Cerebellar nuclear complex (tissue), 1 donor: ENCODE data around the gene ADRA2B.

Experiments
- DNase-seq, 2 experiments: peaks; one replicate each; lab custom pipeline; 2025; lab: John Stamatoyannopoulos, UW

ADRA2B gene

DNA sequence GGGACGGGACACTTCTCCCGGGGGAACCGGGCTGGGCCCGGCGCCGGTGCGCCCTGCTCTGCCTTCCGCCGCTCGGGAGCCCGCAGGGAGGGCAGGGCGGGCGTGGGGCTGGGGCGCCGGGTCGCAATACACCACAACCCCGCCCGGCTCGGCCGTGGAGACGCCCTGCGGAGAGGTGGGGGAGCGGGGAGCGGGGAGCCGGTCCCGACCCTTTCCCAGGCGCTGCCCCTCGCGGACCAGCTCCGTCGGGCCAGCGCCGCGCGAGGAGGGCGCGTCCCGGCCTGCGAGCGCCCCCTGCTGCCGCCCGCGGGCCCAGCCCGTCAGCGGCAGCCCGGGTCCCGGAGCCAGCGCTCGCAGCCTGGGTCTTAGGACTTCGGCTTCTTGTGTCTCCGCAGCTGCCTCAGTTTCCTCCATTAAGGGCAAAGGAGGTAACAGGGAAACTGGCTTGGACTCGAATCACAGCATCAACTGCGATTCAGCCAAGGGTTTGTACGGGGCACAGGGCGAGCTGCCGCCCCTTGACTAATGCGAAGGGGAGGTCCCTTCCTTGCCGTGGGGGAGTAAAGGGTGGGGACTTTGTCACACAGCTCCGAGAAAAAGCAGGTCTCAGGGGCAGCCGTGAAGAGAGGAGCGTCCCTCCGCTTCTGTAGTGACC, 635 bp upstream of the ADRA2B start:
- no peak for DNase-seq

DNA sequence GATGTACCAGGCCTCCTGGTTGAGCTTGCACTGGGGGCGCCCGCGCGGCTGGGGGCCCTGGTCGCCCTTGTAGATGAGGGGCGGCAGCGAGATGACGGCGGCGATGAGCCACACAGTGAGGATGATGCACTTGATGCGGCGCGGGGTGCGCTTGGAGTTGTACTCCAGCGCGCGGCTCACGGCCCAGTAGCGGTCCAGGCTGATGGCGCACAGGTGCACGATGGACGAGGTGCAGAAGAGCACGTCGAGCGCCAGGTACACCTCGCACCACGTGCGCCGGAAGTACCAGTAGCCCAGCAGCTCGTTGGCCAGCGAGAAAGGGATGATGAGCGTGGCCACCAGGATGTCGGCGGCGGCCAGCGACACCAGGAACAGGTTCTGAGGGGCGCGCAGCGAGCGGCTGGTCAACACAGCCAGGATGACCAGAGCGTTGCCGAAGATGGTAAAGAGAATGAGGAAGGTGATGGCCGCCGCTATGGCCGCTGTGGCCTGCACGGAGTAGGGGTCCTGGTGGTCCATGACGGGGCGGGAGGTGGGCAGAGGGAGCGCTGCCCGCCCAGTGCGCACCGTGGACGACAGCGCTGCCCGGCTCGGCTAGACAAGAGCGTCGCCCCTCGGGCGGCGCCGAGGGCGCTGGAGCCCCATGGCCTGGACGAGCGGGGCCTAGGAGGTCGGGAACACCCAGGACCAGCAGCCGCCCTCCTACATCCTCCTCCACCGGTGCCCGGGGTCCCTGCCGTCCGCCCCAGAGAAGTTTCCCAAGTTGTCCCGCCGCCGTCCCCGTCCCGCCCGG, 544 bp downstream of the ADRA2B start:
- no peak for DNase-seq

- DNase-seq, result no peak
Observed at GRCh38 chr2:96114903-96115581, 1.3 kb downstream of the ADRA2B start.

DNA sequence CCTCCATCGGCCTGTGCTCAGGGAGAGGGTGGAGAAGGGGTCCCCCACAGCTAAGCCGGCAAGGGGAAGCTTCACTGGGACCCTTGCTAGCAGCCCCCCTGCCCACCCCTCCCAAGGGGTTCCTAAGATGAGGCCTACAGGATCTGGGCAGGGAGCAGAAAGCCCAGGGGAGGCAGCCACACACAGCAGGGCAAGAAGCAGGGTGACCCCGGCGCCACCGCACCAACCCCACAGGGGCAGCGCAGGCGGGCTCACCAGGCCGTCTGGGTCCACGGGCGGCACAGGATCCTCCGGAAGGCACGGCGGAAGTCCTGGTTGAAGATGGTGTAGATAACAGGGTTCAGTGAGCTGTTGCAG, 1.8 kb downstream of the ADRA2B start:
- no peak for DNase-seq

DNA sequence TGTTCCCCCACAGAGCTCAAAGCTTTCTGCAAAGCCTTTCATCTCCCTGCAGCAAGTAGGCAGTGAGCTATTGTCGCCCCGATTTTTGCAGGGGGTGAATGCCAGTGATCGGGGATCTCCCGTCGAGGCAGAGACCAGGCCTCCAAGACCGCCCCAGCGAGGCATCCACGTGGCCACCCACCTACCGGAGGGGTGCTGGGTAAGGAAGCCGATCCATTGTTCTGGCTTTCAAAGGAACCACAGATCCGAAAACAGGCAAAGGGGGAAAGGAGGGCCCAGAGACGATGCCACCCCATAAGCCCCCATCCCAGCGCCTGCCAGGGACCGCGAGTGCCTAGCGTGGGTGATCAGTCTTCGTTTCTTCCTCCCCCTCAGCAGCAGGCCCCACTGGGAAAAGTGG, 2.4 kb downstream of the ADRA2B start:
- no peak for DNase-seq

DNA sequence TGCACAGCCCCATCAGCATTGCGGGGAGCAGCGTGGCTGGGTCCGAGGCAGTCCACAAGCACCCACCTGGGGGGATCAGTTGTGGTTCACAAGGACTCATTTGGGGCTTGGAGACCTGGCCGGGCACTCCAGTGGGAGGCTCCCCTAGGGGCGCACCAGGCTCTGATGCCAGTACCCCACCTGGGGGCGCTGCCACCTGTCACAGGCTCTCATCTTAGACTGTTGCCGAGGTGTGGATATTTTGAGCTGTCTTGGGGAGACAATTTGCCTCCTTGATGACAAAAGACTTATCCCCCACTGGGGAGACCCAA, 3.0 kb downstream of the ADRA2B start:
- DNase-seq, result no peak

DNA sequence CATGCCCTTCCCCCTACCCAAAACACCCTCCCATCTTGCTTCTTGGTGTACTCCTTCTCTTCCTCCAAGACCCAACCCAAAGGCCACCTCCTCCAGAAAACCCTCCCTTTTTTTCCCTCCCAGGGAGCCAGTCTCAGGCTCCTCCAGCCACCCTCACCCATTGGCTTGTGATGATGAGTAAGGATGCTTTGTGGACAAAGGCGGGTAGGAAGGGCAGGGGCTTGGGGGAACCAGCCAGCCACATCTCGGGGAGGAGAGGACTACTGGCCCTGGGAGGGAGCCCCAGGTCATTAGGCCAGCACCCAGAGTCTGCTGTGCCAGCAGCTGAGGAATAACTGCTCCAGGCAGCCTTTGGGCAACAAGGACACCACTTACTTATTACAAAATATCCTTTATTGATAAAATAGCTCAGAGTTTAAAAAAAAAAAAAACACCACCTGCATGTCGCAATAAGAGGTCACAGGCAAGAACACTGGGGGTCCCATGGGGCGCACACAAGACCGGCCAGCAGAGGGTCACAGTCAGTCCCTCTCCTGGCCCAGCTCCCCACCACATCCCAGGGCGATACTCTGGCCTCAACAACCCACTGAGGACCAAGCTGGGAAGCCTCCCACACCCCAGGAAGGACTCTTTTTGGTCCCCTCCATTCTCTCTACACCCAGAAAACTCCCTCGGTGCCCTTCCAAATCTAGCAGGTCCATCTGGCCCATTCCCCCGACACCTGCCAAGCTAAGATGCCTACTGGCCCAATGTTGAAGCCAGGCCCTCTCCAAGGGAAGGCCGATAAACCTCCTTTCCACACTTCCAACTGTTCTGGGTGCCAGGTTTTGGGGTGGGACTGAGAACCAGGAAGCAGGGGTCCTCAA, 3.6 kb downstream of the ADRA2B start:
- DNase-seq, result no peak

- DNase-seq, result no peak
Observed at GRCh38 chr2:96111823-96112500, 4.4 kb downstream of the ADRA2B start.

GRCh38 chr2:96111257-96111640, 5.1 kb downstream of the ADRA2B start:
- DNase-seq, result no peak

DNA sequence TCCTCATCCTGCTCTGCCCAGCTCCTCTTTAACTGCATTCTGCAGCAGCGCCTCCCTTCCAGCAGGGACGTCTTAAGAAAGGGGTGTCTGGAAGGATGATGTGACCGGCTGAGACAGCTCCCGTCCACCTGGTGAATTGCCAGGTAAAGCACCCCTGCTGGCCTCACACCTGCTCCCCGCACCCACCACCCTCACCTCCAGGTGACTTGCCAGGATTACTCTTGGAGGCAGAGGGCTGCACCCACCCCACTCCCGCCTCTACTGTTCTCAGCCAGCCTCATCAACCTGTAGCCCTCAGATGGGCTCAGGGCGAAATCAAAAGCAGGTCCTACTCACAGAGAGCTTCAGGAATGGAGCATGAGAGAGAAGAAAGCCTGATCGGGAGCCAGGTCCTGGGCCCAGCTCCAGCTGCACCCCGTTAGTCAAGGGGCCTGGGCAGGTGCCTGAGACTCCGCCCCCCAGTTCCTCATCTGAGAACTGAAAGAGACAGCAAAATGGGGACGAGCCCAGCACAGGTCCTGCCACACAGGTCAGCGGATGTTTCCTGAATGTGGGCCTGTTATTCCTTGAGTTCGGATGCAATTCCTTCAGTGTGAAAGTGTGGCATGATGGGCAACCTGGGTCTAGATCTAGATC, 5.6 kb downstream of the ADRA2B start:
- no peak for DNase-seq

DNA sequence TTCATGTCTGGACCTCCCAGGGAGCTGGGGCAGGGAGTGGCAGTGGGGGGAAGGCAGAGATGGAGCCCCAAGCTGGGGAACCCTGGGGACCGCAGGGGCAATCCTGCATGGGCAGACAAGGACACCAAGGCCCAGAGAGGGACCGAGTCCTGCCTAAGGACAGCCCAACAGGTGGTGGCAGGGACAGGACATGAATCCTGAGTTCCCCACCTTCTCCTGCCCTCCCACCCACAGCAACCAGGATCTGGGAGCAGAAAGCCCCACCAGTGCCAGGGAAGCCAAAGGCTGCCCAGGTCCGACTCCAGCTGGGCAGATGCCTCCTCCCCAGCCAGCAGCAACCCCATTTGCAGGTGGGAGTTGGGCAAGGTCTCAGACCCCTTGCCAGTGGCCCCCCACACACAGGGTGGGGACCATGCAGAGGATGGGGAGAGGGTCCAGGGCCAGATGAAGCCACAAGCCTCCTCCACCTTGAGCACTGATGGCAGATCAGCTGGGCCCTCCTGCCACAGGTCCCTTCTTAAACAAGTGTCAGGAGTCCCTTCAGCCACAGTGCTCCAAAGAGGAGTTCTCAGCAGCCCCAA, 6.3 kb downstream of the ADRA2B start:
- no peak for DNase-seq

DNA sequence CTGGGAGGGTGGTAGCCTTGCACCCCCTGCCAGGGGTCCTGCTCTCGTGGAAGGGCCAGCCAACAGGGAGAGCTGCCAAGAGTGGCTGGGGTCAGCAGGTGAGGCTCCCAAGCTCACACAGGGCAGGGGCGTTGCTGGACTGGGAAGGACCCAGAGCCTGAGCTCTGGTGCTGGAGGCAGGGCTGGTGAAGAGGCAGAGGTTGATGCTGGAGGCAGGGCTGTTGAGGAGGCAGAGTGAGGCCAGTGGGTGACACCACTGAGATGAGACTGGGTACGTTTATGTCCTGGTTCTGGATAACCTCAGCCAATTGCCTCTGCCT, 7.0 kb downstream of the ADRA2B start:
- no peak for DNase-seq

- DNase-seq, result no peak
Observed at GRCh38 chr2:96108541-96109360, 7.6 kb downstream of the ADRA2B start.

GRCh38 chr2:96108151-96108540, 8.2 kb downstream of the ADRA2B start:
- DNase-seq, result no peak

DNA sequence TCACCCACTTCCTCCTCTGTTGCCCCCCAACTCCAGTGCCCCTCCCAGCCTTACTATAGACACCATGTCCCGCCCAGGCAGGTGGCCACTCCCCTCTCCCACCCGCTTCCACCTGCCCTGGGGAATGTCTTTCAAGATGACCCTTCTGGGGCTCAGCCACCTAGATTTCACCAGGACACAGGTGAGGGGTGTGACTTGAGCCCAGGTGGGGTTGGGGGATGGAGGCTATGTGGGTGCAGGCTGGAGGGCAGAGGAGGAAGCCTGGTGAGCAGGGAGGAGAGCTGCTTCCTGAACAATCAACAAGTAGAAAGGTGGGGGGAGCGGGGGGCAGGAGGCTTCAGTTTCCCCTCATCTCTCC, 8.7 kb downstream of the ADRA2B start:
- no peak for DNase-seq

DNA sequence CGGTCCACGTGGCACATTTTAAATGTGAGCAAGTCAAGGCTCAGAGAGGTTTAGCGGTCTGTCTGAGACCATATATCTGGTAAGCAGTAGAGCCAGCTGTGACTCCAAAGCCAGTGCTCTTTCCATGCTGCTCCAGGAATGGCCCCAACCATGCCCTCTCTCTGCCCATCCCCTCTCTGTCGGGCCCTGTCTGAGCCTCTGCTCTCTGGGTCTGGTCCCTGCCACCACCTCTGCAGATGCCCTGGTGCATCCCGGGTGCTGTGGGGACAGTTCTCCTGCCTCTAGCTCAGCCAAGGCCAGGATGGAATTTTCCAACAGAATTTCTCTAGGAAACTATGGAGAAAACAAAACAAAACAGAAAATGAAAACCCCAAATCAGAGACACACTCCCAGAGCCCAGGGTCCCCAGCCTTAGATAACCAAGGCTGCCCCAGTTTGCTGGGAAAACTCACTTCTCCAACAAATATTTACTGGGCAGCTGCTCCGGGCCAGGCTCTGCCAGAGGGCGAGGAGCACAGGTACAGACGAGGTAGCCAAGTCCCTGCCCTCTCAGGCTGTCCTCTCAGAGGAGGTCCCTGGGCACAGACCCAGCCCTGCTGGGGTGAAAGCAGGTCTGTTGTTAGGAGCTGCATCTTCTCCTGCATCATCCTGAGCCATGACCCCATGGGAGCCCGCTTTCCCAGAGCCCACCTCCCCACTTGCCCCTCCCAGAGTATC, 9.2 kb downstream of the ADRA2B start:
- no peak for DNase-seq

DNA sequence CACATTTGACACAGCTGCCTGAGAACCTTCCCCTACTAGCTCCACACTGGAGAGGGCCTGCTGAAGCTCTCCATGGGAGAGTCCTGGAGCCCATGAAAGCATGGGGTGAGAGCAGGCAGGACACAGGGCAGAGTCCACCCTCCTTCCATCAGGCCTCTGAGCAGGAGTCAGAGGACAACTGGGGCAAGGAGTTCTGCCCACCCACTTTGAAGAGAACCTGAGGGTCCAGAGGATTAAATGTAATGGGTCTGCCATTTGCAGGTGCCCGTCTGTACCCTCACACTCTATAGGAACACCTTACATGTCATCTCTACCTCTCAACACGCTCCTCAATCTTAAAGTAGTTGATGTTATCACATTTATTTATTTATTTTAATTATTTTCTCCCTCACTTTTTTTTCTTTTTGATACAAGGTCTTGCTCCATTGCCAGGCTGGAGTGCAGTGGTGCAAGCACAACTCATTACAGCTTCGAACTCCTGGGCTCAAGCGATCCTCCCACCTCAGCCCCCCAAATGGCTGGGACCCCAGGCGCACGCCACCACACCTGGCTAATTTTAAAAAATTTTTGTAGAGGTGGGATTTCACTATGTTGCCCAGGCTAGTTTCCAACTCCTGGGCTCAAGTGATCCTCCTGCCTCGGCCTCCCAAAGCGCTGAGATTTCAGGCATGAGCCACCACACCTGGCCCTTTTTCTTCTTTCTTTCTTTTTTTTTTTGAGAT, 10.2 kb downstream of the ADRA2B start:
- DNase-seq, result no peak

DNA sequence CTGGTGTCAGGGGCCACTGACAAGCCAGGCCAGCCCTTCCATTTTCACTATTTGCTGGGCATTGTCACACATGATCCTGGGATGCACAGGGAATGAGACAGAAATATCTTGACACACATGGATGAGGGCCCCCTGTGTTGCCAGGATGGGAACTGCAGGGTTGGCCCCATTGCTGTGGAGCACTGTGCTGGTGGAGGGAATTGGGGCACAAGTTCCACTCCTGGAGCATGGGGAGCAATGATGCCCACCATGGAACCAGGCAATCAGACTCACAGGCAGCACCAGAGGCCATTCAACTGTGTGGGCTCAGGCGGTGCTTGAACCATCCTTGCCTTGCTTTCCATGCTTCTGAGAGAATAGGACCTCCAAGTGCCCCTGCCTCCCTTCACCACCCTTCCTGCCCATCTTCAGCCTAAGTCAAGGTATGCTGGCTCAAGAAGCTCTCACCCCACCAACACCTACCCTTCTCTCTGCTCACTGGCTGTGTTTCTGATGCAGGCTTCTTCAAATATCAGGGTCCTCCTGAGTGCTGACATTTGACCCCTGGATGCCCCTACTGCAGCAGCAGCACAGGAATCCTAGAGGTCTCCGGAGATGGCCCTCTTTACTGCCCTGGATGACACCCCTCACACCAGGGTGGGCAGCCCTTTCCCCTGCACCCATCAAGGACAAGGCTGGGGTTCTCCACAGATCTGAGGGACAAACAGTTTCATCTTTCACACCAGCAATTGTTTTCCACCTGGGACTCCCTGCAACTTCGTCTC, 11.0 kb downstream of the ADRA2B start:
- no peak for DNase-seq
